CD14-positive monocyte (primary cell): ENCODE data around the gene CNNM2. TPM values are rescaled to one million over a fixed set of nuclear protein-coding genes. Genes with fewer than 3 reads are reported as not detected.

Experiments
- DNase-seq, 3 donors: peaks; one replicate each; pipeline ENCODE4 v3.0.0-alpha.2; 2011 to 2022
- H2AFZ ChIP-seq: 2 replicates; pipeline ENCODE4 v1.6.0; 2012; ENCODE audit warnings: mild to moderate bottlenecking, low read depth, low read length, inconsistent platforms; ENCODE audit not compliant: insufficient read depth, poor library complexity, severe bottlenecking
- H3K27ac ChIP-seq, 2 donors: 1 replicate in 1 of 2; 2 replicates in 1 of 2; pipeline ENCODE4 v1.5.1; 2012 to 2013; ENCODE audit warnings: low read length in 2 of 2, control low read depth in 1 of 2, inconsistent platforms in 1 of 2, low read depth in 1 of 2, mild to moderate bottlenecking in 1 of 2
- H3K27me3 ChIP-seq, 2 donors: one replicate each; pipeline versions ENCODE4 v1.6.0 to v1.6.1; 2011 to 2013; ENCODE audit warnings: low read length in 2 of 2; ENCODE audit not compliant: control insufficient read depth in 2 of 2, insufficient read depth in 2 of 2
- H3K36me3 ChIP-seq, 2 donors: replicated peaks in 1 of 2; 1 replicate in 1 of 2; 2 replicates in 1 of 2; pipeline versions ENCODE4 v1.5.1 to v1.6.1; 2012 to 2013; ENCODE audit warnings: low read length in 2 of 2, control low read depth in 1 of 2, inconsistent platforms in 1 of 2, mild to moderate bottlenecking in 1 of 2; ENCODE audit not compliant: insufficient read depth in 2 of 2, control insufficient read depth in 1 of 2
- H3K4me1 ChIP-seq, 2 donors: 1 replicate in 1 of 2; 2 replicates in 1 of 2; pipeline versions ENCODE4 v1.5.1 to v1.6.1; 2012 to 2013; ENCODE audit warnings: low read length in 2 of 2, control low read depth in 1 of 2, inconsistent platforms in 1 of 2, mild to moderate bottlenecking in 1 of 2, moderate library complexity in 1 of 2; ENCODE audit not compliant: insufficient read depth in 2 of 2, control insufficient read depth in 1 of 2
- H3K4me2 ChIP-seq: replicated peaks from 2 replicates; pipeline ENCODE3; 2012; ENCODE audit warnings: low read length, moderate library complexity, mild to moderate bottlenecking; ENCODE audit not compliant: poor library complexity, severe bottlenecking; ENCODE audit errors: extremely low read depth
- H3K4me3 ChIP-seq, 3 experiments: fragments of 200-600 bp in 1 of 3; sonication (generic) in 1 of 3; replicated peaks in 1 of 3; 1 replicate in 2 of 3; 2 replicates in 1 of 3; pipeline ENCODE4 v1.5.1; 2011 to 2013; ENCODE audit warnings: low read length in 3 of 3, mild to moderate bottlenecking in 3 of 3, control low read depth in 2 of 3, low read depth in 2 of 3, inconsistent platforms in 1 of 3, moderate library complexity in 1 of 3
- H3K79me2 ChIP-seq: 2 replicates; pipeline ENCODE4 v1.6.0; 2012; ENCODE audit warnings: mild to moderate bottlenecking, control low read depth, inconsistent platforms, low read length, moderate library complexity; ENCODE audit not compliant: insufficient read depth
- H3K9ac ChIP-seq: 2 replicates; pipeline ENCODE4 v1.6.0; 2017; ENCODE audit warnings: low read length, mild to moderate bottlenecking; ENCODE audit not compliant: insufficient read depth, poor library complexity, severe bottlenecking
- H3K9me3 ChIP-seq, 2 donors: replicated peaks in 1 of 2; 1 replicate in 1 of 2; 2 replicates in 1 of 2; pipeline versions ENCODE4 v1.5.1 to v1.6.1; 2012 to 2013; ENCODE audit warnings: low read length in 2 of 2, control low read depth in 1 of 2; ENCODE audit not compliant: control insufficient read depth in 1 of 2, insufficient read depth in 1 of 2
- H4K20me1 ChIP-seq: 2 replicates; pipeline ENCODE4 v1.6.0; 2012; ENCODE audit warnings: mild to moderate bottlenecking, low read length, control low read depth, moderate library complexity; ENCODE audit not compliant: insufficient read depth
- H3K27ac Mint-ChIP-seq, 7 donors: one replicate each; pipeline ENCODE4 v1.8.0; 2020; ENCODE audit warnings: mild to moderate bottlenecking in 7 of 7, mixed read lengths in 7 of 7, moderate library complexity in 6 of 7, inconsistent platforms in 2 of 7
- H3K27me3 Mint-ChIP-seq, 3 donors: one replicate each; pipeline ENCODE4 v1.8.0; 2021 to 2022; ENCODE audit warnings: low read depth in 3 of 3, mild to moderate bottlenecking in 3 of 3, mixed read lengths in 3 of 3, moderate library complexity in 3 of 3, inconsistent platforms in 1 of 3
- H3K36me3 Mint-ChIP-seq, 2 donors: one replicate each; pipeline ENCODE4 v1.8.0; 2020; ENCODE audit warnings: mixed read lengths in 2 of 2, inconsistent platforms in 1 of 2, mild to moderate bottlenecking in 1 of 2
- H3K4me1 Mint-ChIP-seq: one replicate; pipeline ENCODE4 v1.8.0; 2020; ENCODE audit warnings: mild to moderate bottlenecking, mixed read lengths
- H3K4me3 Mint-ChIP-seq, 2 donors: one replicate each; pipeline ENCODE4 v1.8.0; 2020; ENCODE audit warnings: mild to moderate bottlenecking in 2 of 2, mixed read lengths in 2 of 2, moderate library complexity in 1 of 2
- H3K9me3 Mint-ChIP-seq, 7 donors: one replicate each; pipeline ENCODE4 v1.8.0; 2020 to 2022; ENCODE audit warnings: mixed read lengths in 7 of 7, mild to moderate bottlenecking in 6 of 7, moderate library complexity in 6 of 7, inconsistent platforms in 2 of 7
- CTCF ChIP-seq: fragments of 200-600 bp; IDR thresholded peaks from one replicate; pipeline ENCODE4 v1.8.0; 2022; ENCODE audit warnings: antibody characterized with exemption, mild to moderate bottlenecking
- WGBS: methylation state at CpG from one replicate; pipeline ENCODE4 v1.1.5; 2013; ENCODE audit warnings: missing lambda C conversion rate; ENCODE audit not compliant: insufficient coverage; 5-methylcytosine and 5-hydroxymethylcytosine counted together
- intact Hi-C, 2 donors: fragments of 100-400 bp; cut with micrococcal nuclease; formaldehyde crosslinking; loops; one replicate each; pipeline versions ENCODE4 v1.15.0 to v1.15.1; 2023
- polyA plus RNA-seq, 3 donors: library from polyadenylated mRNA; depleted of rRNA in 1 of 3; unstranded in 2 of 3; stranded (reverse) in 1 of 3; fragments of 300-500 nt in 2 of 3; fragments of >200 nt in 1 of 3; fragmentation: Illumina TruSeq in 2 of 3; gene quantifications; 1 replicate in 2 of 3; 2 replicates in 1 of 3; pipeline ENCODE4 v1.2.3, GENCODE V29; 2012 to 2021

CNNM2 gene
- polyA plus RNA-seq, 3 donors, result 1.6 to 3.8 (median 2.2) TPM

DNA sequence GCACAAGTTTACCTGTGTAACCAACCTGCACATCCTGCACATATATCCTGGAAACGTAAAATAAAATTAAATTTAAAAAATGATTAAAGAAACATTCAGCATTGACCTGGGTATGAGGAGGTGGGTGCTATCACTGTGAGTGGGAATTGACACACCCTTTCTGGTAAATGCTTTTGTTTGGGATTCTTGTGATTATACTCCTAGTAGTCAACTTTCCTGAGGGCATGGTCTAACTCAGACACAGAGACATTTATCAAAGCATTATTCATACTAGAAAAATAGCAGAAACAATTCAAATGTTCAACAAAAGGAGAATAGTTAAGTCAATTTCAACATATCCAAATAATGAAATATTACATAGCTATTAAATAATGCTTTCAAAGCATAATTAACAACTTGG, 44.2 kb downstream of the CNNM2 start:
- Mint-ChIP-seq H3K27ac (no peak overlapping the region), H3K27me3 (no peaks in the 10 kb centered on the region), H3K4me3 (no peak overlapping the region), H3K36me3 (no peaks in the 10 kb centered on the region), H3K9me3 (peaks cover 0 to 3% (median 0%) of the 10 kb centered on the region in 7 donors), H3K4me1 (no peaks in the 10 kb centered on the region)
- no peak overlapping the region for H2AFZ ChIP-seq
- no peaks in the 10 kb centered on the region for H3K79me2 ChIP-seq
- no peaks in the 10 kb centered on the region for H3K27me3 ChIP-seq
- H3K9me3 ChIP-seq, result no peaks in the 10 kb centered on the region
- no peak overlapping the region for H3K4me2 ChIP-seq
- H3K27ac ChIP-seq, result no peak overlapping the region
- H3K36me3 ChIP-seq, result no peaks in the 10 kb centered on the region
- H3K4me1 ChIP-seq, result no peaks in the 10 kb centered on the region
- DNase-seq, result no peak
- no peak overlapping the region for H3K9ac ChIP-seq
- TF ChIP-seq CTCF, result no peak
- H4K20me1 ChIP-seq, result no peaks in the 10 kb centered on the region
- H3K4me3 ChIP-seq, result no peak overlapping the region
- no CpG with 5 or more reads among the region's 1 CpG for WGBS
- intact Hi-C loops, result no loop called here

GRCh38 chr10:102962951-102963755, 45.1 kb downstream of the CNNM2 start:
- H3K9ac ChIP-seq, result no peak overlapping the region
- H3K4me1 ChIP-seq, result no peaks in the 10 kb centered on the region

More at GRCh38 chr10:102962951-102963755, 45.1 kb downstream of the CNNM2 start:
- Histone ChIP-seq H2AFZ (no peak overlapping the region), H4K20me1 (no peaks in the 10 kb centered on the region), H3K79me2 (no peaks in the 10 kb centered on the region), H3K9me3 (no peaks in the 10 kb centered on the region), H3K4me2 (no peak overlapping the region), H3K27me3 (no peaks in the 10 kb centered on the region), H3K36me3 (no peaks in the 10 kb centered on the region), H3K4me3 (no peak overlapping the region), H3K27ac (no peak overlapping the region)
- Mint-ChIP-seq H3K4me1 (no peaks in the 10 kb centered on the region), H3K27ac (no peak overlapping the region), H3K9me3 (peaks cover 0 to 3% (median 0%) of the 10 kb centered on the region in 7 donors), H3K36me3 (no peaks in the 10 kb centered on the region), H3K27me3 (peaks cover 0 to 2% (median 0%) of the 10 kb centered on the region in 3 donors), H3K4me3 (no peak overlapping the region)
- intact Hi-C loops, result no loop called here
- no peak for TF ChIP-seq CTCF
- no peak for DNase-seq
- WGBS, result 89% methylated on average over 1 of the region's 6 CpGs
